GM20000 (cell line): Measurements from ENCODE around the gene DOLPP1.
A peak's percentile ranks its signal among the peaks of the same experiment; 100 is the strongest.

Experiments used
- DNase-seq: peaks from one replicate; pipeline ENCODE4 v3.0.0; 2012; ENCODE audit warnings: low spot score
- CTCF ChIP-seq: IDR thresholded peaks from 2 replicates; pipeline ENCODE4 v1.5.1; 2012; ENCODE audit warnings: mild to moderate bottlenecking, control low read depth; ENCODE audit errors: extremely low read depth, missing control alignments

DOLPP1 gene

GRCh38 chr9:129068990-129069861 lies 11.7 kb upstream of the DOLPP1 start:
- peak; percentile 58 for DNase-seq
- TF ChIP-seq CTCF: no peak

GRCh38 chr9:129069862-129070641 lies 10.9 kb upstream of the DOLPP1 start:
- no peak for DNase-seq
- TF ChIP-seq CTCF: no peak

- no peak for DNase-seq
These were observed 10.0 kb upstream of the DOLPP1 start for GRCh38 chr9:129070696-129071525.

GRCh38 chr9:129071526-129072126 lies 9.3 kb upstream of the DOLPP1 start:
- no peak for DNase-seq

More at GRCh38 chr9:129070696-129071525, 10.0 kb upstream of the DOLPP1 start:
- TF ChIP-seq CTCF: no peak

GRCh38 chr9:129072171-129072570 lies 8.7 kb upstream of the DOLPP1 start:
- DNase-seq: no peak
- no peak for TF ChIP-seq CTCF

More at GRCh38 chr9:129071526-129072126, 9.3 kb upstream of the DOLPP1 start:
- TF ChIP-seq CTCF: no peak

- TF ChIP-seq CTCF: no peak
- DNase-seq: no peak
These were observed 7.5 kb upstream of the DOLPP1 start for GRCh38 chr9:129073404-129073803.
